Subcutaneous adipose tissue (tissue), 4 donors: ENCODE data around the gene VAV2. TPM values are rescaled to one million over a fixed set of nuclear protein-coding genes. Genes with fewer than 3 reads are reported as not detected.

ENCODE experiments used
- total RNA-seq, 4 donors: library from RNA; depleted of rRNA; stranded (reverse); fragments of >200 nt; gene quantifications; one replicate each; pipeline ENCODE4 v1.1.0, GENCODE V29; 2016
- TF ChIP-seq, protein P1 (sequence below): fragments of 450-650 bp; IDR thresholded peaks from one replicate; pipeline ENCODE4 v1.5.1; 2016; ENCODE audit warnings: low read depth, mild to moderate bottlenecking, control low read depth, antibody characterized with exemption, moderate library complexity

VAV2 gene
- total RNA-seq, 4 donors from 2014 or later = 3.6 to 6.8 (median 4.8) TPM

DNA sequence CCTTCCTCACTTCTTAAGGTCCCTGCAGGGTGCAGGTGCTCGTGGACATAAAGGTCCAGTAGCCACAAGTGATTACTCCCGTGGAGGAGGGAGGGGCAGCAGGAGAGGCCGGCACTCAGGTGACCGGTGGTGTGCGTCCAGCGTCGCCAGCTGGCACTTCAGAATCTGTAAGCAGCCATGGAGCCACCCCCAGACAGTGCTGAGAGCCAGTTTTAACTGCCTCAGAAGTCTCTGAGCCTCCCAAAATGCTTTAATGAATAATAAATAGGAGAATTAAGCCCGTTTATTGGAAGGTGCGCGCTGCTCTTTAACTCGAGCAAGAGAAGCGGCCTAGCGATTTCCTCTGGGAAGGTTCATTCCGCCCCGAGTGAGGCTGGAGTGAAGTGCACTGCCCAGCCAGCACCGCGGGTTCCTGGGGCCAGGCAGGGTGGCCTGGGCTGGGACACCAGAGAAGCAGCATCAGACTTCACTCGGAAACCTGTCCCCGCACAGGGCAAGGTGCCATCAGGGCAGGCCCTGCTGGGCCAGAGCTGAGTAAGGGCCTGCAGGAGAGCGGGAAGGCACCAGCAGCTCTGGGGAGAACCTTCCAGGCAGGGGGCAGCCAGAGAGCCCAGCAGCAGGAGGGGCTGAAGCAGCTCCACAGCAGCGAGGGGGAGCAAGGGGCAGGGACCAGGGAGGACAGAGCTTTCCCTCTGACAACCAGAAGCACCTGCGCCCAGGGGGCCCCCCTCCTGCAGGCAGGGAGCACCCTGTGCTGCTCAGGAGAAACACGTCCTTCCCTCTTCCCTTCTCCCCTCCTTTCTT is 61.2 kb downstream of the VAV2 start:
- TF ChIP-seq, protein P1, sequence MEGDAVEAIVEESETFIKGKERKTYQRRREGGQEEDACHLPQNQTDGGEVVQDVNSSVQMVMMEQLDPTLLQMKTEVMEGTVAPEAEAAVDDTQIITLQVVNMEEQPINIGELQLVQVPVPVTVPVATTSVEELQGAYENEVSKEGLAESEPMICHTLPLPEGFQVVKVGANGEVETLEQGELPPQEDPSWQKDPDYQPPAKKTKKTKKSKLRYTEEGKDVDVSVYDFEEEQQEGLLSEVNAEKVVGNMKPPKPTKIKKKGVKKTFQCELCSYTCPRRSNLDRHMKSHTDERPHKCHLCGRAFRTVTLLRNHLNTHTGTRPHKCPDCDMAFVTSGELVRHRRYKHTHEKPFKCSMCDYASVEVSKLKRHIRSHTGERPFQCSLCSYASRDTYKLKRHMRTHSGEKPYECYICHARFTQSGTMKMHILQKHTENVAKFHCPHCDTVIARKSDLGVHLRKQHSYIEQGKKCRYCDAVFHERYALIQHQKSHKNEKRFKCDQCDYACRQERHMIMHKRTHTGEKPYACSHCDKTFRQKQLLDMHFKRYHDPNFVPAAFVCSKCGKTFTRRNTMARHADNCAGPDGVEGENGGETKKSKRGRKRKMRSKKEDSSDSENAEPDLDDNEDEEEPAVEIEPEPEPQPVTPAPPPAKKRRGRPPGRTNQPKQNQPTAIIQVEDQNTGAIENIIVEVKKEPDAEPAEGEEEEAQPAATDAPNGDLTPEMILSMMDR = no peak

- TF ChIP-seq, protein P1 = no peak
These were observed 62.0 kb downstream of the VAV2 start for GRCh38 chr9:133930046-133930681.

- TF ChIP-seq, protein P1 = no peak
These were observed 62.5 kb downstream of the VAV2 start for GRCh38 chr9:133929599-133929998.

GRCh38 chr9:133928248-133928764 is 63.8 kb downstream of the VAV2 start:
- TF ChIP-seq, protein P1 = no peak

DNA sequence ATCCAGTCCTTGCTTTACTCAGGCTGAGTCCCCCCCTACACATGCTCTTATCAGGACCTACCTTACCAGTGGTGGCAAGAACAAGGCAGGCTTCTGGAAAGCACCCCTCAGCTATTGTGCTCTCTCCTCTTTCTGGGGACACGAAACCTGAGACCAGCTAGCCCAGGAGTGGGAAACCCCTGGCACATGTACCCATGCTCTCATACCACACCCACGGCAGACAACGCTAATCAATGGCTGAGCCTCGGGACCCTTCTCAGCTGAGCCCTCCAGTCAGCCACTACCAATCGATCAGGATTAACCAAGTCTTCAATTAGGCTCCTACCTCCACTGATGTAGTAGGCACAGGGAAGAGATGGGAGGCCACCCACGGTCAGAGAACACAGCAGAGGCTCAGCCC is 65.1 kb downstream of the VAV2 start:
- TF ChIP-seq, protein P1 = no peak

- TF ChIP-seq, protein P1 = no peak
These were observed 65.8 kb downstream of the VAV2 start for GRCh38 chr9:133926165-133926856.

DNA sequence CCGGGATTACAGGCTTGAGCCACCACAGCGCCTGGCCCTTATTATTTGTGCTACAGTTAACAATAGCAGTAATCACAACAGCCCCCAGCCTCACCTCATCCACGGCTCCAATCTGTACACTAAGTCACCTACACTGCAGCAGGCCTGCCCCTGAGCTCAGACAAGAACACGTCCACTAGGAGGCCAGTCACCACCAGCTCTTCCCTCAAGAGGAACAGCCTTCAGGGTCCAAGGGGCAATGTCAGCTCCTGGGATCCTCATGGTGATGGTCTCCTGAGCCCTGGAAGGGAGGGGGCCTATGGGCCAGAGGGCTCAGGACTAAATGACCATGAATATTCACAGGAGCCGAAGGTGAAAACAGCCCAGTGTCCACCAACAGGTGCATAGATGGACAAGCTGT is 67.7 kb downstream of the VAV2 start:
- TF ChIP-seq, protein P1 = no peak
